CD8-positive, alpha-beta memory T cell (primary cell): Measurements from ENCODE around the gene BLTP1. TPM values are rescaled to one million over a fixed set of nuclear protein-coding genes. Genes with fewer than 3 reads are reported as not detected.

Source experiments
- CTCF ChIA-PET: fragments of 350-600 bp; sonication (Branson Sonifier 250); formaldehyde crosslinking; loops from one replicate; lab custom pipeline; 2021; ENCODE audit warnings: antibody characterized with exemption; lab: Charles Lee
- POLR2A ChIA-PET: fragments of 350-600 bp; sonication (Branson Sonifier 250); formaldehyde crosslinking; loops from one replicate; lab custom pipeline; 2021; ENCODE audit warnings: antibody characterized with exemption; lab: Charles Lee
- DNase-seq, 5 donors: peaks; one replicate each; pipeline versions ENCODE4 v3.0.0 to v3.0.0-alpha.2; 2020 to 2022; ENCODE audit warnings: mixed read lengths in 1 of 5
- H3K27ac ChIP-seq: one replicate; pipeline ENCODE4 v1.7.0; 2013; ENCODE audit warnings: low read depth, mild to moderate bottlenecking, low read length, moderate library complexity
- H3K27me3 ChIP-seq: 2 replicates; pipeline ENCODE4 v1.7.0; 2013; ENCODE audit warnings: low read length, mild to moderate bottlenecking; ENCODE audit not compliant: insufficient read depth, poor library complexity, severe bottlenecking
- H3K36me3 ChIP-seq: 2 replicates; pipeline ENCODE4 v1.7.0; 2013; ENCODE audit warnings: mild to moderate bottlenecking, low read length, moderate library complexity; ENCODE audit not compliant: insufficient read depth
- H3K4me1 ChIP-seq: 2 replicates; pipeline ENCODE4 v1.7.0; 2013; ENCODE audit warnings: mild to moderate bottlenecking, low read length, moderate library complexity; ENCODE audit not compliant: insufficient read depth
- H3K4me3 ChIP-seq: 2 replicates; pipeline ENCODE4 v1.7.0; 2013; ENCODE audit warnings: mild to moderate bottlenecking, low read length
- H3K9me3 ChIP-seq: 2 replicates; pipeline ENCODE4 v1.7.0; 2013; ENCODE audit warnings: mild to moderate bottlenecking, low read length
- H3K27ac Mint-ChIP-seq, 8 donors: one replicate each; pipeline ENCODE4 v1.8.0; 2020 to 2021; ENCODE audit warnings: mixed read lengths in 8 of 8, mild to moderate bottlenecking in 6 of 8, inconsistent platforms in 3 of 8, moderate library complexity in 3 of 8
- H3K27me3 Mint-ChIP-seq, 2 donors: one replicate each; pipeline ENCODE4 v1.8.0; 2020 to 2021; ENCODE audit warnings: mixed read lengths in 2 of 2, mild to moderate bottlenecking in 1 of 2, moderate library complexity in 1 of 2
- H3K36me3 Mint-ChIP-seq, 3 donors: one replicate each; pipeline ENCODE4 v1.8.0; 2020 to 2021; ENCODE audit warnings: mixed read lengths in 3 of 3, inconsistent platforms in 1 of 3, mild to moderate bottlenecking in 1 of 3
- H3K4me1 Mint-ChIP-seq, 3 donors: one replicate each; pipeline ENCODE4 v1.8.0; 2020 to 2021; ENCODE audit warnings: mixed read lengths in 3 of 3, inconsistent platforms in 1 of 3, mild to moderate bottlenecking in 1 of 3
- H3K4me3 Mint-ChIP-seq, 7 donors: one replicate each; pipeline ENCODE4 v1.8.0; 2020 to 2021; ENCODE audit warnings: mixed read lengths in 7 of 7, mild to moderate bottlenecking in 6 of 7, moderate library complexity in 4 of 7, inconsistent platforms in 2 of 7
- H3K9me3 Mint-ChIP-seq, 5 donors: one replicate each; pipeline ENCODE4 v1.8.0; 2020 to 2022; ENCODE audit warnings: mixed read lengths in 5 of 5, mild to moderate bottlenecking in 3 of 5, moderate library complexity in 2 of 5, inconsistent platforms in 1 of 5
- polyA plus RNA-seq: library from polyadenylated mRNA; unstranded; fragments of 300-500 nt; fragmentation: Illumina TruSeq; gene quantifications from one replicate; pipeline ENCODE4 v1.2.3, GENCODE V29; 2021
- total RNA-seq, 2 experiments: library from RNA; stranded (reverse); gene quantifications; one replicate each; pipeline ENCODE4 v1.2.3, GENCODE V29; 2021

BLTP1 gene
- total and polyA plus RNA-seq, 3 experiments from 2014 or later: 9.6 to 22.4 (median 19.4) TPM

GRCh38 chr4:122150931-122151330 lies 1.2 kb upstream of the BLTP1 start:
- H3K4me1 ChIP-seq: peaks cover 33% of the 10 kb centered on the region
- no peaks in the 10 kb centered on the region for H3K27me3 ChIP-seq
- H3K4me1 Mint-ChIP-seq: peaks cover 48 to 63% (median 58%) of the 10 kb centered on the region in 3 donors
- peaks cover 5% of the 10 kb centered on the region for H3K36me3 ChIP-seq
- ChIA-PET POLR2A (no interaction called here), CTCF (interaction anchor here (1.0 kb wide), 1 partner anchor 22 kb away, joined by 3 read pairs; no protein-coding TSS in a partner anchor)
- peaks cover 0 to 3% of the 10 kb centered on the region in 2 donors for H3K27me3 Mint-ChIP-seq
- no peaks in the 10 kb centered on the region for H3K9me3 ChIP-seq
- H3K36me3 Mint-ChIP-seq: peaks cover 0 to 28% (median 4%) of the 10 kb centered on the region in 3 donors
- peak overlapping the region; percentile 95 to 100 (median 99) for H3K27ac Mint-ChIP-seq
- peak in 1 of 5 donors; percentile 24 for DNase-seq
- H3K4me3 ChIP-seq: peak overlapping the region; percentile 96
- H3K4me3 Mint-ChIP-seq: peak overlapping the region; percentile 91 to 99 (median 97)
- H3K27ac ChIP-seq: no peak overlapping the region
- H3K9me3 Mint-ChIP-seq: no peaks in the 10 kb centered on the region

GRCh38 chr4:122152711-122153226 lies 638 bp downstream of the BLTP1 start:
- no peaks in the 10 kb centered on the region for H3K9me3 ChIP-seq
- DNase-seq: peak in 3 of 5 donors; percentile 12 to 53 (median 16)
- no peaks in the 10 kb centered on the region for H3K9me3 Mint-ChIP-seq
- H3K4me1 Mint-ChIP-seq: peaks cover 65 to 81% (median 77%) of the 10 kb centered on the region in 3 donors
- peak overlapping the region; percentile 88 for H3K27ac ChIP-seq
- H3K4me3 ChIP-seq: peak overlapping the region; percentile 96
- H3K36me3 ChIP-seq: peaks cover 8% of the 10 kb centered on the region
- H3K27me3 Mint-ChIP-seq: no peaks in the 10 kb centered on the region
- ChIA-PET CTCF (no interaction called here), POLR2A (no interaction called here)
- H3K36me3 Mint-ChIP-seq: peaks cover 3 to 44% (median 11%) of the 10 kb centered on the region in 3 donors
- peaks cover 50% of the 10 kb centered on the region for H3K4me1 ChIP-seq
- H3K27ac Mint-ChIP-seq: peak overlapping the region; percentile 89 to 99 (median 94)
- no peaks in the 10 kb centered on the region for H3K27me3 ChIP-seq
- H3K4me3 Mint-ChIP-seq: peak overlapping the region; percentile 91 to 99 (median 97)

- Mint-ChIP-seq H3K4me3 (peak overlapping the region in 1 of 7 donors; percentile 16), H3K27me3 (no peaks in the 10 kb centered on the region), H3K4me1 (peaks cover 58 to 84% (median 80%) of the 10 kb centered on the region in 3 donors), H3K9me3 (no peaks in the 10 kb centered on the region), H3K36me3 (peaks cover 3 to 70% (median 19%) of the 10 kb centered on the region in 3 donors), H3K27ac (peak overlapping the region; percentile 0 to 92 (median 54))
- DNase-seq: peak in 1 of 5 donors; percentile 11
- POLR2A ChIA-PET: no interaction called here
- Histone ChIP-seq H3K9me3 (no peaks in the 10 kb centered on the region), H3K4me3 (no peak overlapping the region), H3K27ac (no peak overlapping the region), H3K36me3 (peaks cover 8% of the 10 kb centered on the region), H3K27me3 (no peaks in the 10 kb centered on the region), H3K4me1 (peaks cover 28% of the 10 kb centered on the region)
- CTCF ChIA-PET: interaction anchor here (1.7 kb wide), 1 partner anchor 10 kb away, joined by 5 read pairs; no protein-coding TSS in a partner anchor
Observed at GRCh38 chr4:122156819-122157218, 4.7 kb downstream of the BLTP1 start.

- ChIA-PET CTCF (no interaction called here), POLR2A (no interaction called here)
- Mint-ChIP-seq H3K9me3 (peaks cover 0 to 1% (median 0%) of the 10 kb centered on the region in 5 donors), H3K4me3 (no peak overlapping the region), H3K27ac (peak overlapping the region in 3 of 8 donors; percentile 11 to 63 (median 56)), H3K4me1 (peaks cover 49 to 76% (median 68%) of the 10 kb centered on the region in 3 donors), H3K36me3 (peaks cover 3 to 49% (median 16%) of the 10 kb centered on the region in 3 donors), H3K27me3 (no peaks in the 10 kb centered on the region)
- no peaks in the 10 kb centered on the region for H3K27me3 ChIP-seq
- H3K27ac ChIP-seq: no peak overlapping the region
- no peaks in the 10 kb centered on the region for H3K9me3 ChIP-seq
- no peak for DNase-seq
- H3K4me1 ChIP-seq: peaks cover 4% of the 10 kb centered on the region
- no peak overlapping the region for H3K4me3 ChIP-seq
- H3K36me3 ChIP-seq: no peaks in the 10 kb centered on the region
Observed at GRCh38 chr4:122163301-122163700, 11.2 kb downstream of the BLTP1 start.

GRCh38 chr4:122163767-122164166 lies 11.6 kb downstream of the BLTP1 start:
- no peak overlapping the region for H3K4me3 Mint-ChIP-seq
- no peak for DNase-seq
- POLR2A ChIA-PET: no interaction called here
- H3K4me1 ChIP-seq: peaks cover 4% of the 10 kb centered on the region
- H3K27ac Mint-ChIP-seq: peak overlapping the region in 1 of 8 donors; percentile 63
- H3K4me3 ChIP-seq: no peak overlapping the region
- H3K9me3 Mint-ChIP-seq: peaks cover 0 to 1% (median 0%) of the 10 kb centered on the region in 5 donors
- CTCF ChIA-PET: no interaction called here
- H3K9me3 ChIP-seq: no peaks in the 10 kb centered on the region
- H3K27ac ChIP-seq: no peak overlapping the region
- peaks cover 49 to 76% (median 68%) of the 10 kb centered on the region in 3 donors for H3K4me1 Mint-ChIP-seq
- no peaks in the 10 kb centered on the region for H3K27me3 Mint-ChIP-seq
- H3K36me3 ChIP-seq: no peaks in the 10 kb centered on the region
- H3K27me3 ChIP-seq: no peaks in the 10 kb centered on the region
- H3K36me3 Mint-ChIP-seq: peaks cover 3 to 48% (median 16%) of the 10 kb centered on the region in 3 donors

- CTCF ChIA-PET: interaction anchor here (1.2 kb wide), 1 partner anchor 11 kb away, joined by 5 read pairs; no protein-coding TSS in a partner anchor
- H3K27me3 Mint-ChIP-seq: no peaks in the 10 kb centered on the region
- H3K4me1 Mint-ChIP-seq: peaks cover 46 to 58% (median 55%) of the 10 kb centered on the region in 3 donors
- H3K36me3 ChIP-seq: no peaks in the 10 kb centered on the region
- H3K9me3 ChIP-seq: no peaks in the 10 kb centered on the region
- POLR2A ChIA-PET: no interaction called here
- DNase-seq: no peak
- peak overlapping the region in 1 of 8 donors; percentile 17 for H3K27ac Mint-ChIP-seq
- peaks cover 3 to 36% (median 14%) of the 10 kb centered on the region in 3 donors for H3K36me3 Mint-ChIP-seq
- H3K4me3 Mint-ChIP-seq: no peak overlapping the region
- peaks cover 8% of the 10 kb centered on the region for H3K4me1 ChIP-seq
- H3K4me3 ChIP-seq: no peak overlapping the region
- no peaks in the 10 kb centered on the region for H3K27me3 ChIP-seq
- H3K27ac ChIP-seq: no peak overlapping the region
- peaks cover 0 to 1% (median 0%) of the 10 kb centered on the region in 5 donors for H3K9me3 Mint-ChIP-seq
Observed at GRCh38 chr4:122167369-122167768, 15.2 kb downstream of the BLTP1 start.

GRCh38 chr4:122170775-122171174 lies 18.6 kb downstream of the BLTP1 start:
- Histone ChIP-seq H3K4me1 (peaks cover 5% of the 10 kb centered on the region), H3K4me3 (no peak overlapping the region), H3K36me3 (peaks cover 7% of the 10 kb centered on the region), H3K9me3 (no peaks in the 10 kb centered on the region), H3K27me3 (no peaks in the 10 kb centered on the region), H3K27ac (no peak overlapping the region)
- POLR2A ChIA-PET: no interaction called here
- Mint-ChIP-seq H3K27ac (peak overlapping the region in 2 of 8 donors; percentile 3 to 28), H3K4me1 (peaks cover 34 to 37% (median 36%) of the 10 kb centered on the region in 3 donors), H3K36me3 (peaks cover 3 to 43% (median 17%) of the 10 kb centered on the region in 3 donors), H3K27me3 (no peaks in the 10 kb centered on the region), H3K9me3 (no peaks in the 10 kb centered on the region), H3K4me3 (no peak overlapping the region)
- CTCF ChIA-PET: no interaction called here
- DNase-seq: no peak

GRCh38 chr4:122171323-122171722 lies 19.2 kb downstream of the BLTP1 start:
- no peaks in the 10 kb centered on the region for H3K9me3 ChIP-seq
- no peaks in the 10 kb centered on the region for H3K27me3 Mint-ChIP-seq
- no peak overlapping the region for H3K4me3 Mint-ChIP-seq
- CTCF ChIA-PET: no interaction called here
- peaks cover 3 to 43% (median 17%) of the 10 kb centered on the region in 3 donors for H3K36me3 Mint-ChIP-seq
- no peaks in the 10 kb centered on the region for H3K9me3 Mint-ChIP-seq
- peaks cover 5% of the 10 kb centered on the region for H3K4me1 ChIP-seq
- peak overlapping the region in 2 of 8 donors; percentile 3 to 73 for H3K27ac Mint-ChIP-seq
- H3K27ac ChIP-seq: no peak overlapping the region
- no peak overlapping the region for H3K4me3 ChIP-seq
- no peak for DNase-seq
- H3K36me3 ChIP-seq: peaks cover 7% of the 10 kb centered on the region
- POLR2A ChIA-PET: no interaction called here
- peaks cover 34 to 37% (median 36%) of the 10 kb centered on the region in 3 donors for H3K4me1 Mint-ChIP-seq
- no peaks in the 10 kb centered on the region for H3K27me3 ChIP-seq
